K562 (cell line): Measurements from ENCODE around the gene ADGRE1. TPM values are rescaled to one million over a fixed set of nuclear protein-coding genes. Genes with fewer than 3 reads are reported as not detected.

Experiments
- ATF2 ChIP-seq: sonication (generic); formaldehyde crosslinking; IDR thresholded peaks from 2 replicates; pipeline ENCODE4 v1.8.1; 2022; ENCODE audit warnings: missing genetic modification reagents
- BCOR ChIP-seq: fragments of 450-650 bp; IDR thresholded peaks from 2 replicates; pipeline ENCODE4 v1.6.1; 2016
- DACH1 ChIP-seq: fragments of 450-650 bp; IDR thresholded peaks from 2 replicates; pipeline ENCODE4 v1.6.1; 2018; ENCODE audit not compliant: partially characterized antibody
- ESRRB ChIP-seq: fragments of 250-450 bp; sonication (Bioruptor Pico); IDR thresholded peaks from 2 replicates; pipeline ENCODE4 v1.5.0; 2020; ENCODE audit warnings: mild to moderate bottlenecking, moderate library complexity, borderline replicate concordance
- GTF2B ChIP-seq: IDR thresholded peaks from 2 replicates; pipeline ENCODE4 v1.6.1; 2011; ENCODE audit not compliant: insufficient read length; ENCODE audit errors: extremely low read depth
- HSF4 ChIP-seq: fragments of 250-450 bp; sonication (Bioruptor Pico); IDR thresholded peaks from 2 replicates; pipeline ENCODE4 v2.1.2; 2022; ENCODE audit warnings: mild to moderate bottlenecking, moderate library complexity, borderline replicate concordance
- MLLT1 ChIP-seq, 2 experiments: fragments of 450-650 bp; IDR thresholded peaks; 2 replicates each; pipeline ENCODE4 v1.6.1; 2016
- PKNOX1 ChIP-seq: fragments of 450-650 bp; IDR thresholded peaks from 2 replicates; pipeline ENCODE4 v1.6.1; 2016
- ZBTB33 ChIP-seq: sonication (generic); formaldehyde crosslinking; IDR thresholded peaks from 2 replicates; pipeline ENCODE4 v1.8.1; 2023; ENCODE audit warnings: mild to moderate bottlenecking, missing genetic modification reagents
- ZEB2 ChIP-seq: fragments of 450-650 bp; IDR thresholded peaks from 2 replicates; pipeline ENCODE4 v1.6.1; 2016
- ZNF232 ChIP-seq: sonication (generic); formaldehyde crosslinking; IDR thresholded peaks from 2 replicates; pipeline ENCODE4 v1.8.0; 2022; ENCODE audit warnings: mild to moderate bottlenecking, missing genetic modification reagents
- ZNF407 ChIP-seq: fragments of 450-650 bp; IDR thresholded peaks from 2 replicates; pipeline ENCODE4 v1.6.1; 2016; ENCODE audit warnings: low read depth
- polyA plus RNA-seq, 8 experiments: library from polyadenylated mRNA; depleted of rRNA in 4 of 8; stranded (reverse) in 5 of 8; unstranded in 3 of 8; fragments of >200 nt; fragmentation: Nextera tagmentation in 2 of 8; fragmentation: Illumina TruSeq in 1 of 8; extraction: Ambion mirVana in 2 of 8; extraction: Trizol in 1 of 8; gene quantifications; 2 replicates each; pipeline versions ENCODE4 v1.2.1 to v1.2.3, GENCODE V29; 2011 to 2014; ENCODE audit warnings: inconsistent platforms in 1 of 8, missing spikeins in 1 of 8
- total RNA-seq, 7 experiments: library from RNA; depleted of rRNA in 6 of 7; stranded (reverse); fragments of >200 nt in 6 of 7; fragmentation: Illumina TruSeq in 2 of 7; extraction: Trizol in 2 of 7; gene quantifications; 2 replicates each; pipeline versions ENCODE4 v1.2.1 to v1.2.3, GENCODE V29; 2011 to 2021; ENCODE audit warnings: low replicate concordance in 1 of 7

Gene ADGRE1
- total and polyA plus RNA-seq, 9 of the 15 experiments (the other 6 are each of a cell fraction or from before 2014, with no cell fraction given), result 0.09 to 0.49 (median 0.25) TPM; not detected in 1

GRCh38 chr19:6862673-6863078 lies 24.7 kb upstream of the ADGRE1 start (continued):
- TF ChIP-seq ZBTB33 (CRISPR knock-in tag) (peak; percentile 28; the same call in 1 of the 2 replicates), ZNF232 (no peak), PKNOX1 (peak; percentile 82), BCOR (peak; percentile 40; the same call in 1 of the 2 replicates), GTF2B (no peak), ESRRB (CRISPR knock-in tag) (no peak), DACH1 (no peak), MLLT1 (IDR thresholded peaks at IDR 0.05) (peak in 1 of 2 experiments; percentile 76; a peak in 2 of 4 replicates), ZEB2 (0 out of 2 replicates have a peak, but pooled peaks have one; percentile 30), HSF4 (no peak), ZNF407 (no peak), ATF2 (no peak)
